Activated CD4-positive, alpha-beta T cell treated with anti-CD3 and anti-CD28 coated beads for 36 hours (primary cell): ENCODE measurements around the gene DCDC2B. TPM values are rescaled to one million over a fixed set of nuclear protein-coding genes. Genes with fewer than 3 reads are reported as not detected.

ENCODE experiments used
- ATAC-seq: fragments of 200-7000 bp; cut with Tn5 transposase; one replicate; pipeline ENCODE4 v1.10.0; 2021; ENCODE audit warnings: mild to moderate bottlenecking, moderate library complexity
- CTCF ChIA-PET: fragments of 350-600 bp; sonication (Branson Sonifier 250); formaldehyde crosslinking; loops from one replicate; lab custom pipeline; 2021; ENCODE audit warnings: antibody characterized with exemption; lab: Charles Lee
- POLR2A ChIA-PET: fragments of 350-600 bp; sonication (Branson Sonifier 250); formaldehyde crosslinking; loops from one replicate; lab custom pipeline; 2021; ENCODE audit warnings: antibody characterized with exemption, inconsistent platforms; lab: Charles Lee
- DNase-seq: peaks from one replicate; pipeline ENCODE4 v3.0.0-alpha.2; 2020
- H3K27ac Mint-ChIP-seq: one replicate; pipeline ENCODE4 v1.8.0; 2021; ENCODE audit warnings: mixed read lengths
- H3K27me3 Mint-ChIP-seq: one replicate; pipeline ENCODE4 v1.8.0; 2021; ENCODE audit warnings: mixed read lengths
- H3K36me3 Mint-ChIP-seq: one replicate; pipeline ENCODE4 v1.8.0; 2021; ENCODE audit warnings: low read depth, mixed read lengths
- H3K4me1 Mint-ChIP-seq: one replicate; pipeline ENCODE4 v1.8.0; 2021; ENCODE audit warnings: mixed read lengths
- H3K4me3 Mint-ChIP-seq: one replicate; pipeline ENCODE4 v1.8.0; 2021; ENCODE audit warnings: mild to moderate bottlenecking, moderate library complexity, mixed read lengths
- H3K9me3 Mint-ChIP-seq: one replicate; pipeline ENCODE4 v1.8.0; 2021; ENCODE audit warnings: low read depth, mixed read lengths
- intact Hi-C, 2 experiments: fragments of 100-400 bp; cut with DNase I in 1 of 2; cut with micrococcal nuclease in 1 of 2; formaldehyde crosslinking; loops; one replicate each; pipeline versions ENCODE4 v1.14.2 to v1.15.1; 2022 to 2024; cut with DNase I, micrococcal nuclease
- total RNA-seq, 2 experiments: library from RNA; stranded (reverse); gene quantifications; one replicate each; pipeline ENCODE4 v1.2.3, GENCODE V29; 2021

Gene DCDC2B
- total RNA-seq, 2 experiments from 2014 or later, result not detected

DNA sequence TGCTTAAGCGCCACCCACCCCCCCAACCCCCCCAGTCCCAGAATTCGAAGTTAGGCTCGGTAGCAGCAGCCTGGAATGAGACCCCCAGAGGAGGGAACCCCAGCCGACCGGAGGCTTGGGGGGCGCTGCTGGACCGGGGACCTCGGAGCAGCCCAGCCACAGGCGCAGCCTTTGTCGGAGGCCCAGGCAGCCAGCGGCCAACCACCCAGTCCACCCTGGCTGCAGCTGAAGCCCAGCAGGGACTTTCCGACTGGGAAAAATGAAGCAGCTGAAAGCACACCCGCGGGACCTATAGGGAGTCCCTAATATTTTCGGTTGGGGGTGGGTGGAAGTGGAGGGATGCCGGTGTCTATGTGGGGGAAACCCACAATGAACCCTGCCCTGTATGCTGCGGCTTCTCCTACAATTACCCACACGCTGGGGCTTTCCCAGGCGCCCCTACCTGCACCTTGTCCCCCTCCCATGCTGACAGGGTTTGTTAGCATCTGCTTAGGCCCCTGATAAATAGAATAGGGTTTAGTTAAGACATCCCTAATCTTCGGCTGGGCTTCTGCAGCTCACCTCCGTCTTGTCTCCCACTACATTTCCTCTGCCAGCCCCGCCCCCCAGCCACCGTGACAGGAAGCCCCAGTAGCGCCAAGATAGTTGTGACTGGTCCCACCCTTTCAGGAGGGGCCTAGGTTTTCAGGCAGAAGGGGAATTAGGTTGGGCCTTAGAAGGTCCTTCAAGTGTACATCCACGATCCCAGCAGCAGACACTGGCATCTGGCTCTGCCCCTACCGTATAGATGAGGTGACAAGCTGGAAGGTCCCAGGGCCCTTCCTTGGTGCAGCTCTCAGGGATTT, 7.7 kb upstream of the DCDC2B start:
- ATAC-seq (peak; percentile 51), DNase-seq (peak; percentile 90)
- H3K4me1 Mint-ChIP-seq, result peaks cover 51% of the 10 kb centered on the region
- no peaks in the 10 kb centered on the region for H3K27me3 Mint-ChIP-seq
- H3K36me3 Mint-ChIP-seq, result peaks cover 7% of the 10 kb centered on the region
- peak overlapping the region; percentile 85 for H3K27ac Mint-ChIP-seq
- CTCF ChIA-PET, result interaction anchor here (0.5 to 3.2 kb wide), 9 partner anchors 15 to 555 kb away, joined by 3 to 16 read pairs (median 3); no protein-coding TSS in a partner anchor
- POLR2A ChIA-PET, result interaction anchor here (0.5 to 1.8 kb wide), 6 partner anchors 21 to 258 kb away, joined by 3 to 7 read pairs (median 5); partner anchors contain the start of genes LCK, MARCKSL1, TMEM39B and TXLNA
- intact Hi-C loops, result loop anchor here (1.0 to 5.0 kb wide), 8 partner anchors 20 to 211 kb away; partner anchors contain the start of genes EIF3I (in 2 of the 2), TMEM234 (in 2 of the 2), KPNA6 (in 1 of the 2) and TMEM39B (in 1 of the 2)
- H3K9me3 Mint-ChIP-seq, result no peaks in the 10 kb centered on the region
- peak overlapping the region; percentile 71 for H3K4me3 Mint-ChIP-seq

- no peak overlapping the region for H3K27ac Mint-ChIP-seq
- H3K36me3 Mint-ChIP-seq, result peaks cover 8% of the 10 kb centered on the region
- DNase-seq (no peak), ATAC-seq (no peak)
- no peaks in the 10 kb centered on the region for H3K9me3 Mint-ChIP-seq
- H3K4me1 Mint-ChIP-seq, result peaks cover 34% of the 10 kb centered on the region
- no peaks in the 10 kb centered on the region for H3K27me3 Mint-ChIP-seq
- intact Hi-C loops, result loop anchor here (1.0 to 5.0 kb wide), 7 partner anchors 17 to 207 kb away; partner anchors contain the start of genes BSDC1 (in 1 of the 2), EIF3I (in 1 of the 2), KPNA6 (in 1 of the 2) and TMEM234 (in 1 of the 2)
- H3K4me3 Mint-ChIP-seq, result peak overlapping the region; percentile 90
- ChIA-PET POLR2A (interaction anchor here (0.8 to 1.0 kb wide), 3 partner anchors 19 to 131 kb away, joined by 3 to 4 read pairs (median 3); no protein-coding TSS in a partner anchor), CTCF (interaction anchor here (0.5 to 2.0 kb wide), 6 partner anchors 10 to 490 kb away, joined by 3 to 9 read pairs (median 4); no protein-coding TSS in a partner anchor)
Observed at GRCh38 chr1:32204943-32205361, 3.9 kb upstream of the DCDC2B start.

DNA sequence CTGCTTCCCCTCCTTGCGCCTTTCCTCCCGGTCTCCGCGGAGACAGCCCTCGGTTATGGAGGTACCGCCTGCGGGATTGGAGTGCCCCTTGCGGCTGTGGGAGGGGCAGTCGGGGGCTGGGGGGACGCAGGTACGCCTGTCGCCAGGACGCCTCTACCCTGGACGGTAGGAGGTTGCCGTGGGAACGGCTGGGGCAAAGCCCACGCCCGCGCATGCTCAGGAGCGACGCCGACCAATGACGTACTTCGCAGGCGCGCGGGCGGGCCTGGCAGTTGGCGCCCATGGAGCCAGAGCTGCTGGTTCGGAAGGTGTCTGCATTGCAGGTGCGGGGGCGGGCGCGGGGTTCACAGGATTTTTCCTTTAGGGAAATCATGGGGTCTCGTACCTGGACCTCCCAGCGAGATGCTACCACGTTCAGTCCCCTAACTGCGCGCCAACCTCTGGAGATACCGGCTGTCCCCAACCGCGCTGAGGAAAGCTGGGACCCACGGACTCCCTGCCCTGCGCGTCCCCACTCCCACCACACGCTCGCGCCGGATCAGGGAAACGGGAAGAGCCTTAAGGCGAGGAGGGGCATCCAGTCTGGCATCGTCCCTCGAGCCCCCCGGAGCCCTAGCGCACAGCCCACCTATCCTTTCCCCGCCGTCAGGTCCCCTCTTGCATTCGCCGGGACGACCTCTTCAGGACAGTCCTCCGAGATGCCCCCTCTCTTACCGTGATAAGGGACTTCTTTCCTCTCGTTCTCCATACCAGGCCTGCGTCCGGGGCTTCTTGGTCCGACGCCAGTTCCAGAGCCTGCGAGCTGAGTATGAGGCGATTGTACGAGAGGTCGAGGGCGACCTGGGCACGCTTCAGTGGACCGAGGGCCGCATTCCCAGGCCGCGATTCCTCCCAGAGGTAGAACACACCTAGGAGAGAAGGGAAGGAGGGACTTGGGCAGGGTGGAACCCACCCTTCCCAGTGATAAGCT, 3.2 kb upstream of the DCDC2B start, which contains the start of gene IQCC:
Gene IQCC (plus strand): TSS at position 271 of the 970 bp plus-strand sequence. CDS start 11 bp downstream, at position 282.
- Mint-ChIP-seq H3K9me3 (no peaks in the 10 kb centered on the region), H3K4me1 (peaks cover 28% of the 10 kb centered on the region), H3K36me3 (peaks cover 8% of the 10 kb centered on the region), H3K4me3 (peak within 1 kb of the TSS; percentile 90), H3K27me3 (no peaks in the 10 kb centered on the region), H3K27ac (peak within 1 kb of the TSS; percentile 87)
- DNase-seq (peak; percentile 94), ATAC-seq (peak; percentile 75)
- ChIA-PET POLR2A (interaction anchor here (0.8 to 1.4 kb wide), 5 partner anchors 9 to 132 kb away, joined by 3 to 5 read pairs (median 4); partner anchors contain the start of gene MARCKSL1), CTCF (interaction anchor here (0.5 to 2.0 kb wide), 8 partner anchors 10 to 489 kb away, joined by 3 to 9 read pairs (median 3); partner anchors contain the start of gene TXLNA)
- intact Hi-C loops, result loop anchor here in 1 of 2 experiments (1.0 kb wide), 4 partner anchors 17 to 189 kb away; partner anchors contain the start of genes BSDC1, EIF3I, TMEM234 and TXLNA

GRCh38 chr1:32208469-32208868, 420 bp upstream of the DCDC2B start:
- H3K4me1 Mint-ChIP-seq, result peaks cover 13% of the 10 kb centered on the region
- H3K4me3 Mint-ChIP-seq, result no peak overlapping the region
- no peak for DNase-seq
- POLR2A ChIA-PET, result no interaction called here
- H3K36me3 Mint-ChIP-seq, result peaks cover 8% of the 10 kb centered on the region
- no peaks in the 10 kb centered on the region for H3K27me3 Mint-ChIP-seq
- H3K27ac Mint-ChIP-seq, result no peak overlapping the region
- CTCF ChIA-PET, result no interaction called here
- ATAC-seq, result no peak
- H3K9me3 Mint-ChIP-seq, result no peaks in the 10 kb centered on the region
- intact Hi-C loops, result no loop called here

DNA sequence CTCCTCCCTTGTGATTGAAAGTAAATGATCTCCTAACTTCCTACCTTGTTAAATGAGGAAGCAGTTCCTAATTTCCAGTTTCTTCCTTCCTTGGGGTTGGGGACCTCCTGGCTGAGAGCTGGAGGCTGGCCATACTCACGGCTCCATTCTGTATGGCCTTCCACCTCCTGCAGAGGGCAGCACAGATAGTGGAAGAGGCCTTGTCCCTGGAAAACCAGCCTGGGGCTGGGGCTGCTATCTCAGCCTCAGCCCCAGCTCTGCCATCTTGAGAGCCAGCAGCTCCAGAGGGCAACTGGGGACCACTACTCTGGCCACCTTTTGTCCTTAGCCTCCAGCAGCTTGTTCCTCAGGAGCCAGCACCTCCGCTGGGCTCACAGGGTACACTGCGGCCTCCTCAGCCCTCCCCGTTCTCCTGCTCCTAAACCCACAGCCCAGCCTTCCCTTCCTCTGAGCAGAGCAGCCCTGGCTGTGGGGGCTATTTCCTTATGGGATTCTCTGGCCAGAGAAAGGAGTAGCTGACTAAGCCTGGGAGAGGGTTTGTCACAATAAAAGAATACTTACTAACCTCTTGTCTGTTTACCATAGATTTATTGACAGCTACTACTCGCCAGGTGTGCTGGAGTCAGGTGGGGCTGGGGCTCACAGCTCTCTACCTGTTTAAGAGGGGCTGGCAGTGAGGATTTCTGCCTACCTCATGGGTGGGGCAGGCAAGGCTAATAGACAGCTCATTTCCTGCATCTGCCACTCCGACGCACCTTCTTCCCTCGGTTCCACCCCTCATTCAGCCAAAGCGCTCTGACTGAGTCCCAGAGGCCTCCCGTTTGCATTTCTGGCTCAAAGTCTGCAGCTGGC, 7.0 kb downstream of the DCDC2B start:
- ChIA-PET POLR2A (interaction anchor here (0.8 to 1.2 kb wide), 2 partner anchors 120 to 143 kb away, joined by 4 to 7 read pairs; partner anchors contain the start of genes MARCKSL1 and TMEM39B), CTCF (interaction anchor here (0.6 to 3.2 kb wide), 46 partner anchors 8 to 350 kb away, joined by 3 to 32 read pairs (median 5); partner anchors contain the start of genes BSDC1, CCDC28B, HDAC1 and IQCC)
- DNase-seq (peak; percentile 79), ATAC-seq (peak; percentile 97)
- Mint-ChIP-seq H3K27ac (peak overlapping the region; percentile 8), H3K27me3 (no peaks in the 10 kb centered on the region), H3K4me1 (peaks cover 15% of the 10 kb centered on the region), H3K9me3 (no peaks in the 10 kb centered on the region), H3K4me3 (no peak overlapping the region), H3K36me3 (no peaks in the 10 kb centered on the region)
- intact Hi-C loops, result loop anchor here (1.0 kb wide), 1 partner anchor 198 kb away; no protein-coding TSS in a partner anchor

DNA sequence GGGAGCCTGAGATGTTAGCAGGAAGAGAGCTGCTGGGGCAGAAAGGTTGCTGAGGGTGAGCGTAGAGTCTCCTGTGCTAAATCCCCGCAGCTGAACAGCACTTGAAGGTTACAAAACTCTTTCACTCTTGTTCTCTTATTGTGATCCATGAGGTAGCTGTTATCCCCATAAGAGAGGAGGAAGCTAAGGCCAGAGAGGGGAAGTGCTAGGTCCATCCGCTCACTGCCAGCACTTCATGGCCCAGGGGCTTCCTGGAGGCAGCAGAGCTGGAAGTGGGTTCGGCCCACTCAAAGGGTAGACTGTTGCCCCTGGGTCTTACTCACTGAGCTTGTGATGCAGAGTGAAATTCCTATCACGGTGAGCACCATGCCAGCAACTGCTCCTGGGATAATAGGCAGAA, 7.7 kb downstream of the DCDC2B start:
- H3K4me1 Mint-ChIP-seq, result peaks cover 22% of the 10 kb centered on the region
- no peaks in the 10 kb centered on the region for H3K27me3 Mint-ChIP-seq
- ChIA-PET POLR2A (interaction anchor here (0.6 kb wide), 1 partner anchor 32 kb away, joined by 5 read pairs; no protein-coding TSS in a partner anchor), CTCF (interaction anchor here (0.6 to 3.2 kb wide), 35 partner anchors 8 to 351 kb away, joined by 3 to 32 read pairs (median 5); partner anchors contain the start of genes CCDC28B, FAM229A, HDAC1 and IQCC)
- DNase-seq (no peak), ATAC-seq (no peak)
- H3K9me3 Mint-ChIP-seq, result no peaks in the 10 kb centered on the region
- intact Hi-C loops, result no loop called here
- no peaks in the 10 kb centered on the region for H3K36me3 Mint-ChIP-seq
- H3K4me3 Mint-ChIP-seq, result no peak overlapping the region
- H3K27ac Mint-ChIP-seq, result no peak overlapping the region

DNA sequence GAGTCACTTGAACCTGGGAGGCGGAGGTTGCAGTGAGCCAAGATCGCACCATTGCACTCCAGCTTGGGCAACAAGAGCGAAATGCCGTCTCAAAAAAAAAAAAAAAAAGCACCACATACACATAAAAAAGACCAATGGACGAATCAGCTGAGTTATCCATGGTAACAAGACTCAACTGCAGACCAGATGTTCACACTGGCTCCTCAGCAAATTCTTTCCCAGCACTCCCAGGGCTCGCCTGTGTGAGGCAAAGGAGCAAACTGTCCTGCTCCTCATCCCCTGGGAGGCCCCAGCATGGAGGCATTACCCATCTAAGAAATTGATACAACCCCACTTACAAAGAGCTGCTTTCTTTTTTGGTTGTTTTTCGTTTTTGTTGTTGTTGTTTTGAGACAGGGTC, 10.1 kb downstream of the DCDC2B start:
- Mint-ChIP-seq H3K4me1 (peaks cover 32% of the 10 kb centered on the region), H3K36me3 (peaks cover 8% of the 10 kb centered on the region), H3K4me3 (no peak overlapping the region), H3K9me3 (no peaks in the 10 kb centered on the region), H3K27ac (no peak overlapping the region), H3K27me3 (no peaks in the 10 kb centered on the region)
- intact Hi-C loops, result no loop called here
- no peak for ATAC-seq
- POLR2A ChIA-PET, result interaction anchor here (0.6 kb wide), 1 partner anchor 40 kb away, joined by 3 read pairs; no protein-coding TSS in a partner anchor
- CTCF ChIA-PET, result interaction anchor here (0.7 kb wide), 2 partner anchors 40 to 122 kb away, joined by 3 read pairs; no protein-coding TSS in a partner anchor
- DNase-seq, result no peak

- peaks cover 18% of the 10 kb centered on the region for H3K36me3 Mint-ChIP-seq
- H3K27ac Mint-ChIP-seq, result peak overlapping the region; percentile 97
- CTCF ChIA-PET, result interaction anchor here (0.5 kb wide), 1 partner anchor 69 kb away, joined by 3 read pairs; no protein-coding TSS in a partner anchor
- no peaks in the 10 kb centered on the region for H3K9me3 Mint-ChIP-seq
- ATAC-seq (no peak), DNase-seq (no peak)
- POLR2A ChIA-PET, result no interaction called here
- H3K4me3 Mint-ChIP-seq, result peak overlapping the region; percentile 96
- no peaks in the 10 kb centered on the region for H3K27me3 Mint-ChIP-seq
- H3K4me1 Mint-ChIP-seq, result peaks cover 34% of the 10 kb centered on the region
- intact Hi-C loops, result loop anchor here (5.0 kb wide), 2 partner anchors 51 to 116 kb away; partner anchors contain the start of gene MARCKSL1 (in 1 of the 2)
Observed at GRCh38 chr1:32220746-32221580, 12.1 kb downstream of the DCDC2B start.
